RWPE2 (cell line): Measurements from ENCODE around the gene CCT8.
A peak's percentile ranks its signal among the peaks of the same experiment; 100 is the strongest.

ENCODE experiments used
- ATAC-seq: fragments of 200-7000 bp; cut with Tn5 transposase; 3 replicates; pipeline ENCODE4 v1.9.1; 2021; ENCODE audit warnings: low read depth
- DNase-seq: peaks from one replicate; pipeline ENCODE4 v3.0.0-alpha.2; 2020; ENCODE audit warnings: low spot score
- H3K27ac ChIP-seq: fragments of 450-650 bp; 2 replicates; pipeline ENCODE4 v1.5.1; 2017; ENCODE audit warnings: mild to moderate bottlenecking; ENCODE audit not compliant: poor library complexity, severe bottlenecking
- H3K27me3 ChIP-seq: fragments of 250-450 bp; sonication (Bioruptor Pico); 2 replicates; pipeline ENCODE4 v1.5.1; 2021; ENCODE audit warnings: mild to moderate bottlenecking, moderate library complexity; ENCODE audit not compliant: insufficient read depth, poor library complexity, severe bottlenecking
- H3K36me3 ChIP-seq: fragments of 250-450 bp; sonication (Bioruptor Pico); 2 replicates; pipeline ENCODE4 v1.5.1; 2020; ENCODE audit warnings: low read depth, mild to moderate bottlenecking, moderate library complexity
- H3K4me1 ChIP-seq: fragments of 250-450 bp; sonication (Bioruptor Pico); 2 replicates; pipeline ENCODE4 v1.5.1; 2021; ENCODE audit warnings: mild to moderate bottlenecking, moderate library complexity; ENCODE audit not compliant: insufficient read depth, poor library complexity, severe bottlenecking
- H3K4me3 ChIP-seq: fragments of 250-450 bp; sonication (Bioruptor Pico); 2 replicates; pipeline ENCODE4 v1.5.1; 2021; ENCODE audit warnings: mild to moderate bottlenecking, moderate library complexity; ENCODE audit not compliant: severe bottlenecking
- H3K9me3 ChIP-seq: fragments of 250-450 bp; sonication (Bioruptor Pico); 2 replicates; pipeline ENCODE4 v1.5.1; 2021; ENCODE audit warnings: mild to moderate bottlenecking, moderate library complexity; ENCODE audit not compliant: severe bottlenecking
- CTCF ChIP-seq: fragments of 450-650 bp; IDR thresholded peaks from one replicate; pipeline ENCODE4 v1.5.1; 2017; ENCODE audit warnings: mild to moderate bottlenecking, moderate library complexity; ENCODE audit not compliant: poor library complexity, severe bottlenecking

Gene CCT8

GRCh38 chr21:29033871-29034270 lies 39.6 kb downstream of the CCT8 start:
- DNase-seq (no peak), ATAC-seq (no peak)
- Histone ChIP-seq H3K27ac (no peak overlapping the region), H3K4me1 (no peaks in the 10 kb centered on the region), H3K9me3 (no peaks in the 10 kb centered on the region), H3K27me3 (no peaks in the 10 kb centered on the region), H3K4me3 (no peak overlapping the region), H3K36me3 (peaks cover 85% of the 10 kb centered on the region)
- TF ChIP-seq CTCF: no peak

GRCh38 chr21:29033301-29033700 lies 40.1 kb downstream of the CCT8 start:
- ATAC-seq (no peak), DNase-seq (no peak)
- Histone ChIP-seq H3K4me3 (no peak overlapping the region), H3K27me3 (no peaks in the 10 kb centered on the region), H3K9me3 (no peaks in the 10 kb centered on the region), H3K27ac (no peak overlapping the region), H3K36me3 (peaks cover 85% of the 10 kb centered on the region), H3K4me1 (no peaks in the 10 kb centered on the region)
- no peak for TF ChIP-seq CTCF

- Histone ChIP-seq H3K9me3 (no peaks in the 10 kb centered on the region), H3K4me1 (peaks cover 7% of the 10 kb centered on the region), H3K27ac (no peak overlapping the region), H3K27me3 (no peaks in the 10 kb centered on the region), H3K36me3 (peaks cover 64% of the 10 kb centered on the region), H3K4me3 (no peak overlapping the region)
- no peak for TF ChIP-seq CTCF
- ATAC-seq: no peak
- DNase-seq: no peak
Measured at GRCh38 chr21:29030909-29031308, 42.5 kb downstream of the CCT8 start.

- TF ChIP-seq CTCF: no peak
- DNase-seq (no peak), ATAC-seq (no peak)
- H3K4me1 ChIP-seq: peaks cover 11% of the 10 kb centered on the region
- H3K27ac ChIP-seq: no peak overlapping the region
- no peak overlapping the region for H3K4me3 ChIP-seq
- no peaks in the 10 kb centered on the region for H3K27me3 ChIP-seq
- peaks cover 52% of the 10 kb centered on the region for H3K36me3 ChIP-seq
- no peaks in the 10 kb centered on the region for H3K9me3 ChIP-seq
Measured at GRCh38 chr21:29029524-29029923, 43.9 kb downstream of the CCT8 start.

- Histone ChIP-seq H3K27ac (peak overlapping the region; percentile 66), H3K4me1 (peaks cover 11% of the 10 kb centered on the region), H3K9me3 (no peaks in the 10 kb centered on the region), H3K4me3 (peak overlapping the region; percentile 62), H3K36me3 (peaks cover 19% of the 10 kb centered on the region), H3K27me3 (no peaks in the 10 kb centered on the region)
- ATAC-seq (peak; percentile 5; the same call in 1 of the 3 replicates), DNase-seq (no peak)
- no peak for TF ChIP-seq CTCF
Measured at GRCh38 chr21:29025328-29025713, 48.1 kb downstream of the CCT8 start.
